BLaER1 (cell line): ENCODE results near the gene PXK.

ENCODE experiments used
- H3K27ac ChIP-seq: shearing (Covaris generic); formaldehyde crosslinking; 2 replicates; pipeline ENCODE4 v1.8.1; 2022
- H3K27me3 ChIP-seq: shearing (Covaris generic); formaldehyde crosslinking; 2 replicates; pipeline ENCODE4 v1.8.1; 2022
- H3K36me3 ChIP-seq: shearing (Covaris generic); formaldehyde crosslinking; 2 replicates; pipeline ENCODE4 v1.8.1; 2022
- H3K4me1 ChIP-seq: shearing (Covaris generic); formaldehyde crosslinking; 2 replicates; pipeline ENCODE4 v1.8.1; 2022
- H3K4me2 ChIP-seq: shearing (Covaris generic); formaldehyde crosslinking; 2 replicates; pipeline ENCODE4 v1.8.1; 2022
- H3K4me3 ChIP-seq: shearing (Covaris generic); formaldehyde crosslinking; 2 replicates; pipeline ENCODE4 v1.8.1; 2022
- H3K9ac ChIP-seq: shearing (Covaris generic); formaldehyde crosslinking; 2 replicates; pipeline ENCODE4 v1.8.1; 2022
- H3K9me3 ChIP-seq: shearing (Covaris generic); formaldehyde crosslinking; 2 replicates; pipeline ENCODE4 v1.8.1; 2022
- H4K20me1 ChIP-seq: shearing (Covaris generic); formaldehyde crosslinking; 2 replicates; pipeline ENCODE4 v1.8.1; 2022
- Cebpa-rat ChIP-seq: shearing (Covaris generic); IDR thresholded peaks from 2 replicates; pipeline ENCODE4 v1.8.1; 2022

Gene PXK

DNA sequence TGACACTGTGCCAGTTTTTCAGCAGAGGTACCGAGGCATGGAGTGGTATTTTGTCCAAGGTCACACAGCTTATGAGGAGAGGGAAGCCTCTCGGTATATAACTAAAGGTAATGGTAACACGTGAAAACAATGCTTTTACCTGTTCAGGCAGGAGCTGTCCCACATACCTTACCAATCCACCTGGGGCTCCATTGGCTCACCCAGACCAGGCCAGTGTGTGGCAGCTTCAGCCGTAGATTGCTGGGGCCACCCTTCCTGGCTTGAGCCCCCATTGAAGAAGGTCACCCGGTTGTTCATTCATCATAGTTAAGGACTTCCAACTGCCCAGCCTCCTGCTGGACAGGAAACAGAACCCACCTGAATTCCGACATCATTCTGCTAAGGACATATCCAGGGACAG, 35.8 kb upstream of the PXK start:
- Histone ChIP-seq H3K27me3 (no peaks in the 10 kb centered on the region), H3K4me2 (no peak overlapping the region), H4K20me1 (no peaks in the 10 kb centered on the region), H3K9me3 (peaks cover 10% of the 10 kb centered on the region), H3K4me1 (no peaks in the 10 kb centered on the region), H3K9ac (no peak overlapping the region), H3K36me3 (no peaks in the 10 kb centered on the region), H3K4me3 (no peak overlapping the region), H3K27ac (no peak overlapping the region)
- no peak for TF ChIP-seq Cebpa-rat

GRCh38 chr3:58298190-58298589, 34.5 kb upstream of the PXK start:
- no peak for TF ChIP-seq Cebpa-rat
- Histone ChIP-seq H3K36me3 (no peaks in the 10 kb centered on the region), H3K27ac (no peak overlapping the region), H3K9ac (no peak overlapping the region), H3K4me2 (no peak overlapping the region), H3K4me3 (no peak overlapping the region), H3K4me1 (no peaks in the 10 kb centered on the region), H3K27me3 (no peaks in the 10 kb centered on the region), H3K9me3 (peaks cover 11% of the 10 kb centered on the region), H4K20me1 (no peaks in the 10 kb centered on the region)

DNA sequence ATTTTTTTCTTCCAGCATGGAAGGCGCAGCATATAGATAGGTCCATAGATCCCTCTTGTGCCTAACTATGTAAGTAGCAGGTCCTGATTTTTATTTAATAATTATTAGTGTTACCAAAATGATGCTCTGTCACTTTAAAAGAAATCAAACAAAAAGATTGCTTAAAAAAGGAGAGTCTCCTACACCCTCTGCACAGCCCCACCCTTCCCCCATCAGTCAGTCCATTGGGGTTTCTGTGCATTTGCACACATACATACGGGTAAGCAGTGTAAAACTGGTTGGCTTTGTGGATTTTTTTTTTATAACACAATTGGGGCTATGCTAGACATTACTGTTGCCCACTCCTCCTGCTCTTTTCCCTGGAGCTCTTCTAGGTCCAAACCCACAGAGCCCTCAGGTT, 33.6 kb upstream of the PXK start:
- no peak overlapping the region for H3K27ac ChIP-seq
- no peaks in the 10 kb centered on the region for H3K27me3 ChIP-seq
- H3K36me3 ChIP-seq: no peaks in the 10 kb centered on the region

DNA sequence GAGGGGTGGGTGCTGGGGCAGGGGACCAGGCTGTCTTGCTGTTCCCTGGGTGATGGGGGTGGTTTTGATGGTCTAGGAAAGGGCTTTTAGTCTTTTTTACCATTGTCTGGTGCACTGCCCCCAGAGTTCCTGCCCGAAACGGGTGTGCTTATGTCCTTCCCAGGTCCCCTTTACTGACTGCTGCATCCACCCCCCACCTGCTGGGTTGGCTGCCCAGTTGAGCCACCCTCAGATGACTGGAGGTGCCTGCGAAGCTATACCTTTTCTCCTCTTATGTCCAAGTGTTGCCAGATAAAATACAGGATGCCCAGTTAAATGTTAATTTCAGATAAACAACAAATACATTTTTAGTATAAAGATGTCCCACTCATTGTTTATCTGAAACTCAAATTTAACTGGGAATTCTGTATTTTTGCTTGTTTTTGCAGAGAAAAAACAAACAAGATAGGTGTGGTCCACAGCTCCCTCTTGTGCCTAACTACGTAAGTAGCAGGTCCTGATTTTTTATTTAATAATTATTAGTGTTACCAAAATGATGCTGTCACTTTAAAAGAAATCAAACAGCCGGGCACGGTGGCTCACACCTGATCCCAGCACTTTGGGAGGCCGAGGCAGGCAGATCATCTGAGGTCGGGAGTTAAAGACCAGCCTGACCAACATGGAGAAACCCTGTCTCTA, 32.7 kb upstream of the PXK start:
- Histone ChIP-seq H4K20me1 (no peaks in the 10 kb centered on the region), H3K27ac (no peak overlapping the region), H3K9me3 (peaks cover 11% of the 10 kb centered on the region), H3K4me3 (no peak overlapping the region), H3K27me3 (no peaks in the 10 kb centered on the region), H3K9ac (no peak overlapping the region), H3K4me2 (no peak overlapping the region), H3K4me1 (no peaks in the 10 kb centered on the region), H3K36me3 (no peaks in the 10 kb centered on the region)
- no peak for TF ChIP-seq Cebpa-rat

More for the DNA sequence above, 33.6 kb upstream of the PXK start:
- H3K4me1 ChIP-seq: no peaks in the 10 kb centered on the region
- no peak for TF ChIP-seq Cebpa-rat
- no peak overlapping the region for H3K9ac ChIP-seq
- no peak overlapping the region for H3K4me2 ChIP-seq
- no peak overlapping the region for H3K4me3 ChIP-seq
- H3K9me3 ChIP-seq: peaks cover 11% of the 10 kb centered on the region
- no peaks in the 10 kb centered on the region for H4K20me1 ChIP-seq

DNA sequence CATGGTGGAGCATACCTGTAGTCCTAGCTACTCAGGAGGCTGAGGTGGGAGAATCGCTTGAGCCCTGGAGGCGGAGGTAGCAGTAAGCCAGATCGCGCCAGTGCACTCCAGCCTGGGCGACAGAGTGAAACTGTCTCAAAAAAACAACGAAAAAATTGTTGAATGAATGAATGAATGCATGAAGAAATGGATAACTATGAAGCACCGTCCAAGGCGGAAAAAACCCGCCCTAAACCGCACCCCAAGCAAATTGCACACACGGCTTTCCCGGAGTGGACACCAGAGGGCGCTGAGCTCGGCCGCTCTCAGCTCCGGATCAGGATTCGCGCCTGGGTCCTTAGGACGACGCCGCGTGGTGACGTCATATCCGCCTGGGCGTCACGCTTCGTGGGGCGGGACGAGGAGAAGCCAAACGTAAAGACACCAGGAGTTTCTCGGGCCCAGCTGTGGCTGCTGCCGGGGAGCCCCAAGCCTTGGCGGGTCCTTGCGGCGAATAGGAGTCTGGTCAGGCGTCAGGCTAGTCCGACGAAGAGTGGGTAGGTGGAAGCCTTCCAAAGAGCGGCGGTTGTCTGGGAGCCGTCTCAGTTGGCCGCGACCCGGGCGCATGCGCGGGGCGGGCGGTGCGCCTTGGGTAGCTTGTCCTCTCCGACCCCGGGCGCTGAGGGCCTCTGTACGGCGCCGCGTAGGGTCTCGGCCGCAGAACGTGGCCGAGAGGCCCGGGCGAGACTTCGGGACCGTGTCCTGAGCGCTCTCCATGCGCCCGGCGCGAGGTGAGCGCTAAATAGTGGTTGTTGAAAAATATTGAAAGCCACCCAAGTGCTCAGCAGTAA, 26.6 kb upstream of the PXK start, which contains the start of the genes HTD2 and RPP14:
Gene HTD2, plus strand, starts transcription at position 639 of the 830 bp plus-strand sequence. CDS start 11,094 bp downstream, outside the sequence.
Gene RPP14, plus strand, starts transcription at position 364 of the 830 bp plus-strand sequence. CDS start 4,085 bp downstream, outside the sequence.
- Histone ChIP-seq H3K4me2 (peak within 1 kb of the TSS; percentile 91), H3K4me1 (peaks cover 21% of the 10 kb centered on the region), H4K20me1 (peaks cover 40% of the 10 kb centered on the region), H3K27ac (peak within 1 kb of the TSS; percentile 97), H3K4me3 (peak within 1 kb of the TSS; percentile 84), H3K9ac (peak within 1 kb of the TSS; percentile 94), H3K36me3 (peaks cover 32% of the 10 kb centered on the region), H3K27me3 (no peaks in the 10 kb centered on the region), H3K9me3 (peaks cover 9% of the 10 kb centered on the region)
- no peak for TF ChIP-seq Cebpa-rat

DNA sequence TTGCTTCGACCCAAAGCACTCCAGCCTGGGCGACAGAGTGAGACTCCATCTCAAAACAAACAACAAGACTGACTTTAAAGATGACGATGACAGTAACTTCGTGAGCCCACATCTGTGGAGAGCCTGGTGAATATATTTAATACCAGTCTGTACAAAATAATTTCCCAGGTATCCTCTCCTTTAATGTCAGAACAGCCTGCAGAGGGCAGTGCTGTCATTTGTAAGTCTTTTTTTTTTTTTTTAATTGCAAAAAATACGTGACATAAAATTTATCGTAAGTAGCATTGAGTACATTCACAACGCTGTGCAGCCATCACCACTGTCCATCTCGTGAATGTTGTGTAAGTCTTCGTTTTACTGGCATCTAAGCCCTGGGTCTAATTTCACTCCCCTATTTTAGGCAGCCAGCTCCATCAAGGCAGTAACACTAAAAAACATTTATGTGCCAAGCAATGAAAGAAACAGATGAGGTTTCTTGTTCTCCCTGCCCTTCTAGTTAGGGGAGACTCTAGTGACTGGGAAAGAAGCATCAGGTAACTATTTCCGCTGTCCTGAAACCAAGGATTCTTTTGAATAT, 25.0 kb upstream of the PXK start:
- H3K9ac ChIP-seq: peak overlapping the region; percentile 94
- H3K36me3 ChIP-seq: peaks cover 49% of the 10 kb centered on the region
- no peaks in the 10 kb centered on the region for H3K27me3 ChIP-seq
- TF ChIP-seq Cebpa-rat: no peak
- no peaks in the 10 kb centered on the region for H3K9me3 ChIP-seq
- H4K20me1 ChIP-seq: peaks cover 49% of the 10 kb centered on the region
- H3K4me1 ChIP-seq: peaks cover 21% of the 10 kb centered on the region
- H3K4me2 ChIP-seq: peak overlapping the region; percentile 91
- peak overlapping the region; percentile 84 for H3K4me3 ChIP-seq
- H3K27ac ChIP-seq: no peak overlapping the region

- no peaks in the 10 kb centered on the region for H3K9me3 ChIP-seq
- no peak overlapping the region for H3K27ac ChIP-seq
- H3K4me3 ChIP-seq: no peak overlapping the region
- peaks cover 21% of the 10 kb centered on the region for H3K4me1 ChIP-seq
- peak overlapping the region; percentile 20; the same call in 1 of the 2 replicates for H3K9ac ChIP-seq
- no peaks in the 10 kb centered on the region for H3K27me3 ChIP-seq
- peak overlapping the region; percentile 91 for H3K4me2 ChIP-seq
- H3K36me3 ChIP-seq: peaks cover 59% of the 10 kb centered on the region
- peaks cover 54% of the 10 kb centered on the region for H4K20me1 ChIP-seq
- no peak for TF ChIP-seq Cebpa-rat
Observed at GRCh38 chr3:58308728-58309127, 24.0 kb upstream of the PXK start.

DNA sequence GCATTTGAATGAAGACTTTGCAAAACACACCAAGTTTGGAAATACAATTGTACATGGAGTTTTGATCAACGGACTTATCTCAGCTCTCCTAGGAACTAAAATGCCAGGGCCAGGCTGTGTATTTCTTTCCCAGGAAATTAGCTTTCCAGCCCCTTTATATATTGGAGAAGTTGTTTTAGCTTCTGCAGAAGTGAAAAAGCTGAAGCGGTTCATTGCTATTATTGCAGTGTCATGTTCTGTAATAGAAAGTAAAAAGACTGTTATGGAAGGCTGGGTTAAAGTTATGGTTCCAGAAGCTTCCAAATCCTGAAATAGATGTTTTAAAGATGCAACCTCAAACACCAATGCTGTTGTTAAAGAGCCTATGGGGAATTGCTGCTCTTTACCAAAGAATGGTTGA, 14.9 kb upstream of the PXK start:
- H3K36me3 ChIP-seq: peaks cover 78% of the 10 kb centered on the region
- no peaks in the 10 kb centered on the region for H3K4me1 ChIP-seq
- no peak overlapping the region for H3K4me3 ChIP-seq
- H4K20me1 ChIP-seq: peaks cover 67% of the 10 kb centered on the region
- no peak for TF ChIP-seq Cebpa-rat
- no peak overlapping the region for H3K27ac ChIP-seq
- H3K9ac ChIP-seq: no peak overlapping the region
- H3K9me3 ChIP-seq: no peaks in the 10 kb centered on the region
- no peaks in the 10 kb centered on the region for H3K27me3 ChIP-seq
- H3K4me2 ChIP-seq: no peak overlapping the region

DNA sequence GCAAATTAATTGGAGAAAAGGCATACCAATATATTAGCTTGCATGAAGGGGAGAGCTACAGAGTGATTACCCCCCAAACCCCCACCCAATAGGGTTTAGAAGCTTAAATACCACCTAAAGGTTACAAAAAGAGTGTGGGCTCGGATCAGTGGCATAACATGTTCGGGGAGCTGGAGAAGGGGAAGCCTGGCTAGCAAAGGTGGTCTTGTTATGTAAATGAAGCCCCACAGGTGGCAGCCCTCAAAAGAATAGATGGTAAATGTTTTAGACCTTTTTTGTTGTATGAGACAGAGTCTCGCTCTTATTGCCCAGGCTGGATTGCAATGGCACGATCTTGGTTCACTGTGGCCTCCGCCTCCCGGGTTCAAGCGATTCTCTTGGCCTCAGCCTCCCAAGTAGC, 10.9 kb upstream of the PXK start:
- no peak overlapping the region for H3K4me3 ChIP-seq
- H3K4me2 ChIP-seq: no peak overlapping the region
- no peak overlapping the region for H3K27ac ChIP-seq
- no peak overlapping the region for H3K9ac ChIP-seq
- TF ChIP-seq Cebpa-rat: no peak
- no peaks in the 10 kb centered on the region for H3K27me3 ChIP-seq
- peaks cover 22% of the 10 kb centered on the region for H3K4me1 ChIP-seq
- H3K36me3 ChIP-seq: peaks cover 38% of the 10 kb centered on the region
- H3K9me3 ChIP-seq: no peaks in the 10 kb centered on the region
- H4K20me1 ChIP-seq: peaks cover 32% of the 10 kb centered on the region

- Histone ChIP-seq H3K4me2 (no peak overlapping the region), H3K4me3 (no peak overlapping the region), H3K4me1 (peaks cover 27% of the 10 kb centered on the region), H3K27me3 (no peaks in the 10 kb centered on the region), H3K36me3 (peaks cover 28% of the 10 kb centered on the region), H3K27ac (no peak overlapping the region), H3K9me3 (no peaks in the 10 kb centered on the region), H4K20me1 (peaks cover 22% of the 10 kb centered on the region), H3K9ac (no peak overlapping the region)
- no peak for TF ChIP-seq Cebpa-rat
Observed at GRCh38 chr3:58322793-58323192, 9.9 kb upstream of the PXK start.
